Hypothalamus (tissue), 51 donors: ENCODE measurements around the gene P2RY4.
"Not testable (repeated sequence)": the region's sequence is repeated elsewhere in the genome, so short reads cannot be mapped to it uniquely, and the experiment has no call there.

ENCODE experiments used
- DNase-seq, 51 donors: peaks; one replicate each; lab custom pipeline; 2025; lab: John Stamatoyannopoulos, UW

Gene P2RY4

GRCh38 chrX:70247252-70247651 lies 12.8 kb downstream of the P2RY4 start:
- DNase-seq: no peak

GRCh38 chrX:70244881-70245280 lies 15.1 kb downstream of the P2RY4 start:
- no peak for DNase-seq

GRCh38 chrX:70243601-70244000 lies 16.4 kb downstream of the P2RY4 start:
- DNase-seq: not testable (repeated sequence)

- DNase-seq: no peak
Measured at GRCh38 chrX:70241501-70241900, 18.5 kb downstream of the P2RY4 start.

GRCh38 chrX:70240751-70241150 lies 19.3 kb downstream of the P2RY4 start:
- DNase-seq: no peak

GRCh38 chrX:70234355-70234754 lies 25.6 kb downstream of the P2RY4 start, which contains the start of gene AWAT1:
AWAT1 (plus strand) TSS chrX:70234655; CDS start chrX:70234696, 41 bp downstream.
- DNase-seq: no peak

- no peak for DNase-seq
Measured at GRCh38 chrX:70231666-70232065, 28.3 kb downstream of the P2RY4 start.

GRCh38 chrX:70226687-70227086 lies 33.3 kb downstream of the P2RY4 start:
- no peak for DNase-seq

- no peak for DNase-seq
Measured at GRCh38 chrX:70226048-70226447, 34.0 kb downstream of the P2RY4 start.

GRCh38 chrX:70219938-70220764 lies 39.9 kb downstream of the P2RY4 start:
- DNase-seq: no peak

- not testable (repeated sequence) for DNase-seq
Measured at GRCh38 chrX:70209570-70209969, 50.4 kb downstream of the P2RY4 start.

- DNase-seq: no peak
Measured at GRCh38 chrX:70208479-70208878, 51.5 kb downstream of the P2RY4 start.
